HCT116 (cell line): ENCODE data around the gene BORCS5. TPM values are rescaled to one million over a fixed set of nuclear protein-coding genes. Genes with fewer than 3 reads are reported as not detected.

Experiments used
- ATAC-seq: fragments of 200-7000 bp; cut with Tn5 transposase; 2 replicates; pipeline ENCODE4 v1.9.1; 2020; ENCODE audit warnings: mild to moderate bottlenecking, moderate library complexity
- BruUV-seq: library from RNA; stranded (reverse); fragments of 400-500 nt; replicated peaks from 2 replicates; lab custom pipeline; 2021; lab: Mats Ljungman, UMichigan
- CTCF ChIA-PET: fragments of 300-600 bp; sonication (Branson Sonifier 250); formaldehyde crosslinking; loops from one replicate; lab custom pipeline; 2021; ENCODE audit warnings: antibody characterized with exemption; lab: Charles Lee
- POLR2A ChIA-PET: fragments of 300-600, 350-600 bp; sonication (Branson Sonifier 250); formaldehyde crosslinking; loops from one replicate; lab custom pipeline; 2021; ENCODE audit warnings: antibody characterized with exemption; lab: Charles Lee
- RAD21 ChIA-PET, 2 experiments: fragments of 300-600 bp; sonication (Branson Sonifier 250); formaldehyde crosslinking; loops; one replicate each; lab custom pipeline; 2023; ENCODE audit warnings: low total read pairs in 2 of 2; ENCODE audit not compliant: uncharacterized antibody in 2 of 2, unreplicated experiment in 2 of 2, low non-redundant PET in 1 of 2; lab: Charles Lee
- DNase-seq: peaks from one replicate; pipeline ENCODE4 v3.0.0-alpha.2; 2010; ENCODE audit warnings: low read depth, low spot score
- H2AFZ ChIP-seq: fragments of 200-600 bp; shearing (Covaris generic), sonication (generic); 2 replicates; pipeline ENCODE4 v1.6.1; 2017; ENCODE audit warnings: low read depth, mixed run types, mixed read lengths, antibody characterized with exemption, low read length; ENCODE audit not compliant: poor library complexity, severe bottlenecking
- H3K27ac ChIP-seq: 2 replicates; pipeline ENCODE4 v1.5.1; 2012; ENCODE audit warnings: low read depth, low read length
- H3K27me3 ChIP-seq: fragments of 200-600 bp; sonication (generic); 2 replicates; pipeline ENCODE4 v1.6.1; 2016; ENCODE audit warnings: mixed run types, low read length, mixed read lengths; ENCODE audit not compliant: insufficient read depth
- H3K36me3 ChIP-seq, 2 experiments: fragments of 200-500 bp in 1 of 2; fragments of 200-600 bp in 1 of 2; sonication (Bioruptor generic) in 1 of 2; sonication (generic) in 1 of 2; 2 replicates each; pipeline versions ENCODE4 v1.5.1 to v1.6.1; 2014 to 2016; ENCODE audit warnings: low read length in 2 of 2, inconsistent platforms in 1 of 2, mixed read lengths in 1 of 2, mixed run types in 1 of 2; ENCODE audit not compliant: insufficient read depth in 2 of 2, control insufficient read depth in 1 of 2
- H3K4me1 ChIP-seq, 2 experiments: fragments of 200-600 bp in 1 of 2; sonication (generic) in 1 of 2; 2 replicates each; pipeline versions ENCODE4 v1.5.1 to v1.6.1; 2012 to 2017; ENCODE audit warnings: low read length in 2 of 2, inconsistent platforms in 1 of 2, mild to moderate bottlenecking in 1 of 2, mixed read lengths in 1 of 2, mixed run types in 1 of 2, moderate library complexity in 1 of 2; ENCODE audit not compliant: insufficient read depth in 2 of 2, control insufficient read depth in 1 of 2
- H3K4me2 ChIP-seq: fragments of 200-600 bp; sonication (generic); 2 replicates; pipeline ENCODE4 v1.6.1; 2017; ENCODE audit warnings: mixed run types, low read length, mixed read lengths
- H3K4me3 ChIP-seq, 2 experiments: fragments of 200-600 bp in 1 of 2; sonication (generic) in 1 of 2; replicated peaks in 1 of 2; 2 replicates each; pipeline ENCODE4 v1.5.1; 2011 to 2016; ENCODE audit warnings: low read length in 2 of 2, control low read depth in 1 of 2, low read depth in 1 of 2, mild to moderate bottlenecking in 1 of 2, mixed read lengths in 1 of 2, mixed run types in 1 of 2
- H3K79me2 ChIP-seq: fragments of 200-600 bp; sonication (generic); 2 replicates; pipeline ENCODE4 v1.6.1; 2017; ENCODE audit warnings: mild to moderate bottlenecking, mixed run types, low read length, moderate library complexity, mixed read lengths; ENCODE audit not compliant: insufficient read depth
- H3K9ac ChIP-seq: fragments of 200-600 bp; sonication (generic); 2 replicates; pipeline ENCODE4 v1.6.1; 2016; ENCODE audit warnings: low read length, mixed read lengths
- H3K9me2 ChIP-seq: fragments of 200-600 bp; sonication (generic), shearing (Covaris generic); 2 replicates; pipeline ENCODE4 v1.6.1; 2017; ENCODE audit warnings: mixed run types, mild to moderate bottlenecking, moderate library complexity; ENCODE audit not compliant: insufficient read depth
- H3K9me3 ChIP-seq, 2 experiments: fragments of 200-500 bp in 1 of 2; fragments of 200-600 bp in 1 of 2; sonication (Bioruptor generic) in 1 of 2; sonication (generic) in 1 of 2; 2 replicates each; pipeline ENCODE4 v1.6.1; 2014 to 2017; ENCODE audit warnings: low read length in 2 of 2, mixed read lengths in 2 of 2, inconsistent platforms in 1 of 2, low read depth in 1 of 2, mild to moderate bottlenecking in 1 of 2, mixed run types in 1 of 2, moderate library complexity in 1 of 2; ENCODE audit not compliant: control insufficient read depth in 1 of 2, insufficient read depth in 1 of 2
- H4K20me1 ChIP-seq: fragments of 200-600 bp; sonication (generic), shearing (Covaris generic); 2 replicates; pipeline ENCODE4 v1.6.1; 2017; ENCODE audit warnings: mixed run types, mild to moderate bottlenecking, moderate library complexity; ENCODE audit not compliant: insufficient read depth
- EGR1 ChIP-seq: IDR thresholded peaks from 2 replicates; pipeline ENCODE4 v1.6.1; 2012; ENCODE audit warnings: low read depth
- YY1 ChIP-seq: IDR thresholded peaks from 2 replicates; pipeline ENCODE4 v1.6.1; 2011; ENCODE audit warnings: low read length, low read depth, moderate library complexity, mild to moderate bottlenecking; ENCODE audit not compliant: insufficient replicate concordance; ENCODE audit errors: extremely low read depth
- intact Hi-C: fragments of 100-400 bp; cut with micrococcal nuclease; formaldehyde crosslinking; loops from 2 replicates; pipeline ENCODE4 v1.10.0; 2022
- total RNA-seq: library from RNA; stranded (reverse); gene quantifications from one replicate; pipeline ENCODE4 v1.2.1, GENCODE V29; 2021; ENCODE audit not compliant: unreplicated experiment
- TF ChIP-seq, protein P1 (sequence below), 3 experiments: fragments of 200-600 bp in 1 of 3; sonication (generic) in 1 of 3; IDR thresholded peaks in 2 of 3; conservative IDR thresholded peaks in 1 of 3; 2 replicates each; pipeline ENCODE4 v1.5.1; 2012 to 2017; ENCODE audit warnings: low read depth in 2 of 3, low read length in 2 of 3, antibody characterized with exemption in 1 of 3, borderline replicate concordance in 1 of 3, control low read depth in 1 of 3, mild to moderate bottlenecking in 1 of 3, mixed read lengths in 1 of 3, mixed run types in 1 of 3, moderate library complexity in 1 of 3; ENCODE audit not compliant: insufficient read depth in 1 of 3
- TF ChIP-seq, protein P2 (sequence below): IDR thresholded peaks from 2 replicates; pipeline ENCODE4 v1.6.1; 2012; ENCODE audit warnings: low read depth

Gene BORCS5
- total RNA-seq, 1 experiment from 2014 or later = 8.7 TPM

DNA sequence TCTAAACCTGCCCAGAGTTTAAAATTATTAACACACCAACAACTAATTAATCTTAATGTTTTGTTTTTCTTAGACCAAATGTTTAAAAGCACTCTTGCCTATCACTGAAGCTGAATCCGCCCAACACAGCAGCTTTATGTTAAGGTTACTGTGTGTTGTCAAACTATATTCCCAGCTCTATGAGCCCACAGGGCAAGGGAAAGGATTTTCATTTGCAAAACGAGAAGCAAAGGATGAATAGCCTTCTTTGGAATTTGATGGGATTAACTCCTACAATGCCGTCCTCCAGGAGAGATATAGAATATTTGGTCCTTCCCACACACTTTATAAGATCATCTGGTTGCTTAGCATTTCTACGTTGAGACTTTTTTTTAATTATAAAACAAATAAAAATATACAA is 162.0 kb downstream of the BORCS5 start:
- Histone ChIP-seq H3K79me2 (no peaks in the 10 kb centered on the region), H4K20me1 (no peaks in the 10 kb centered on the region), H3K4me3 (no peak overlapping the region), H3K9me3 (no peaks in the 10 kb centered on the region), H3K36me3 (no peaks in the 10 kb centered on the region), H2AFZ (no peak overlapping the region), H3K27me3 (no peaks in the 10 kb centered on the region), H3K27ac (no peak overlapping the region), H3K4me2 (no peak overlapping the region), H3K4me1 (no peaks in the 10 kb centered on the region), H3K9ac (no peak overlapping the region), H3K9me2 (no peaks in the 10 kb centered on the region)
- ChIA-PET CTCF (no interaction called here), POLR2A (no interaction called here), RAD21 (no interaction called here)
- TF ChIP-seq YY1 (no peak), EGR1 (no peak)
- TF ChIP-seq, protein P1, sequence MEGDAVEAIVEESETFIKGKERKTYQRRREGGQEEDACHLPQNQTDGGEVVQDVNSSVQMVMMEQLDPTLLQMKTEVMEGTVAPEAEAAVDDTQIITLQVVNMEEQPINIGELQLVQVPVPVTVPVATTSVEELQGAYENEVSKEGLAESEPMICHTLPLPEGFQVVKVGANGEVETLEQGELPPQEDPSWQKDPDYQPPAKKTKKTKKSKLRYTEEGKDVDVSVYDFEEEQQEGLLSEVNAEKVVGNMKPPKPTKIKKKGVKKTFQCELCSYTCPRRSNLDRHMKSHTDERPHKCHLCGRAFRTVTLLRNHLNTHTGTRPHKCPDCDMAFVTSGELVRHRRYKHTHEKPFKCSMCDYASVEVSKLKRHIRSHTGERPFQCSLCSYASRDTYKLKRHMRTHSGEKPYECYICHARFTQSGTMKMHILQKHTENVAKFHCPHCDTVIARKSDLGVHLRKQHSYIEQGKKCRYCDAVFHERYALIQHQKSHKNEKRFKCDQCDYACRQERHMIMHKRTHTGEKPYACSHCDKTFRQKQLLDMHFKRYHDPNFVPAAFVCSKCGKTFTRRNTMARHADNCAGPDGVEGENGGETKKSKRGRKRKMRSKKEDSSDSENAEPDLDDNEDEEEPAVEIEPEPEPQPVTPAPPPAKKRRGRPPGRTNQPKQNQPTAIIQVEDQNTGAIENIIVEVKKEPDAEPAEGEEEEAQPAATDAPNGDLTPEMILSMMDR (IDR thresholded peaks at IDR 0.05 in 2 of 3, conservative IDR thresholded peaks at IDR 0.05 in 1 of 3; ENCODE audit: borderline replicate concordance in 1 of 3, insufficient read depth in 1 of 3, low read depth in 2 of 3, low read length in 2 of 3) = no peak
- TF ChIP-seq, protein P2, sequence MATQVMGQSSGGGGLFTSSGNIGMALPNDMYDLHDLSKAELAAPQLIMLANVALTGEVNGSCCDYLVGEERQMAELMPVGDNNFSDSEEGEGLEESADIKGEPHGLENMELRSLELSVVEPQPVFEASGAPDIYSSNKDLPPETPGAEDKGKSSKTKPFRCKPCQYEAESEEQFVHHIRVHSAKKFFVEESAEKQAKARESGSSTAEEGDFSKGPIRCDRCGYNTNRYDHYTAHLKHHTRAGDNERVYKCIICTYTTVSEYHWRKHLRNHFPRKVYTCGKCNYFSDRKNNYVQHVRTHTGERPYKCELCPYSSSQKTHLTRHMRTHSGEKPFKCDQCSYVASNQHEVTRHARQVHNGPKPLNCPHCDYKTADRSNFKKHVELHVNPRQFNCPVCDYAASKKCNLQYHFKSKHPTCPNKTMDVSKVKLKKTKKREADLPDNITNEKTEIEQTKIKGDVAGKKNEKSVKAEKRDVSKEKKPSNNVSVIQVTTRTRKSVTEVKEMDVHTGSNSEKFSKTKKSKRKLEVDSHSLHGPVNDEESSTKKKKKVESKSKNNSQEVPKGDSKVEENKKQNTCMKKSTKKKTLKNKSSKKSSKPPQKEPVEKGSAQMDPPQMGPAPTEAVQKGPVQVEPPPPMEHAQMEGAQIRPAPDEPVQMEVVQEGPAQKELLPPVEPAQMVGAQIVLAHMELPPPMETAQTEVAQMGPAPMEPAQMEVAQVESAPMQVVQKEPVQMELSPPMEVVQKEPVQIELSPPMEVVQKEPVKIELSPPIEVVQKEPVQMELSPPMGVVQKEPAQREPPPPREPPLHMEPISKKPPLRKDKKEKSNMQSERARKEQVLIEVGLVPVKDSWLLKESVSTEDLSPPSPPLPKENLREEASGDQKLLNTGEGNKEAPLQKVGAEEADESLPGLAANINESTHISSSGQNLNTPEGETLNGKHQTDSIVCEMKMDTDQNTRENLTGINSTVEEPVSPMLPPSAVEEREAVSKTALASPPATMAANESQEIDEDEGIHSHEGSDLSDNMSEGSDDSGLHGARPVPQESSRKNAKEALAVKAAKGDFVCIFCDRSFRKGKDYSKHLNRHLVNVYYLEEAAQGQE = no peak
- DNase-seq = no peak
- intact Hi-C loops = no loop called here
- no TSS peak for BruUV-seq
- no peak for ATAC-seq

Other genes with a start within 250 kb of the BORCS5 start
- 28.1 TPM for gene LRP6, start 90.0 kb upstream of the BORCS5 start, total RNA-seq
- 0.20 TPM for gene MANSC1, start 6.8 kb upstream of the BORCS5 start, total RNA-seq
- gene DUSP16, start 205.8 kb downstream of the BORCS5 start, total RNA-seq = 13.4 TPM